ENCODE data around the gene FCN1.

The FCN1 gene

GRCh38 chr9:134955801-134956200 is 38.1 kb upstream of the FCN1 start:
- no peak for DNase-seq
- in situ Hi-C loops (cut with HindIII; ENCODE audit: low pct_ligation_motif_present, low sequenced_read_pairs), result no loop called here
- Histone ChIP-seq H3K27me3 (replicated peaks) (no peaks in the 10 kb centered on the region), H3K36me3 (replicated peaks) (no peaks in the 10 kb centered on the region), H3K27ac (no peak overlapping the region), H3K4me3 (ENCODE audit: low read depth, low read length) (no peak overlapping the region)
- TF ChIP-seq, protein P1, sequence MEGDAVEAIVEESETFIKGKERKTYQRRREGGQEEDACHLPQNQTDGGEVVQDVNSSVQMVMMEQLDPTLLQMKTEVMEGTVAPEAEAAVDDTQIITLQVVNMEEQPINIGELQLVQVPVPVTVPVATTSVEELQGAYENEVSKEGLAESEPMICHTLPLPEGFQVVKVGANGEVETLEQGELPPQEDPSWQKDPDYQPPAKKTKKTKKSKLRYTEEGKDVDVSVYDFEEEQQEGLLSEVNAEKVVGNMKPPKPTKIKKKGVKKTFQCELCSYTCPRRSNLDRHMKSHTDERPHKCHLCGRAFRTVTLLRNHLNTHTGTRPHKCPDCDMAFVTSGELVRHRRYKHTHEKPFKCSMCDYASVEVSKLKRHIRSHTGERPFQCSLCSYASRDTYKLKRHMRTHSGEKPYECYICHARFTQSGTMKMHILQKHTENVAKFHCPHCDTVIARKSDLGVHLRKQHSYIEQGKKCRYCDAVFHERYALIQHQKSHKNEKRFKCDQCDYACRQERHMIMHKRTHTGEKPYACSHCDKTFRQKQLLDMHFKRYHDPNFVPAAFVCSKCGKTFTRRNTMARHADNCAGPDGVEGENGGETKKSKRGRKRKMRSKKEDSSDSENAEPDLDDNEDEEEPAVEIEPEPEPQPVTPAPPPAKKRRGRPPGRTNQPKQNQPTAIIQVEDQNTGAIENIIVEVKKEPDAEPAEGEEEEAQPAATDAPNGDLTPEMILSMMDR (IDR thresholded peaks at IDR 0.05; ENCODE audit: low read depth, low read length, missing control alignments), result no peak

DNA sequence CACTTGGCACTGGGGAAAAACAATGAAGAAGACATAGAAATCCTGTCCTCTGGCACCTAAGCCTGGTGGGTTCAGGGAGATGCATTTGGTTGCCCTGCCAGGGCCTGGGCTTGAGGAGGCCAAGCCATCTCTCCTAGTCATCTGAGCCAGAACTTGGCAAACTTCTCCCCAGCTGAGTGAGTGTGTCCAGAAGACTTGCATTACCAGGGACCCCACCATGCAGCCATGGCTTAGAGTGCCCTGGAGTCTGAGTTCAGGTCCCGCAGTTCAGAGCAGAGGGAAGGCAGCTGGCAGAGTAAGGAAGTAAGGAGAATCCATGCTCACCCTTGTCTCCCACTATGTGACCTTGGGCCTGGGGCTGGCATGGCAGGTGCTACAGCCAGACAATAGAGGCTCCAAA is 37.4 kb upstream of the FCN1 start:
- no peak for DNase-seq
- no peaks in the 10 kb centered on the region for H3K36me3 ChIP-seq (replicated peaks)

GRCh38 chr9:134951994-134952393 is 34.3 kb upstream of the FCN1 start:
- H3K27me3 ChIP-seq (replicated peaks), result no peaks in the 10 kb centered on the region
- in situ Hi-C loops (cut with HindIII; ENCODE audit: low pct_ligation_motif_present, low sequenced_read_pairs), result no loop called here
- no peak overlapping the region for H3K27ac ChIP-seq
- no peak overlapping the region for H3K4me3 ChIP-seq (ENCODE audit: low read depth, low read length)
- no peak for DNase-seq
- H3K36me3 ChIP-seq (replicated peaks), result no peaks in the 10 kb centered on the region
- TF ChIP-seq, protein P1 (IDR thresholded peaks at IDR 0.05; ENCODE audit: low read depth, low read length, missing control alignments), result no peak

More for the DNA sequence above, 37.4 kb upstream of the FCN1 start:
- H3K27ac ChIP-seq, result no peak overlapping the region
- H3K27me3 ChIP-seq (replicated peaks), result no peaks in the 10 kb centered on the region
- in situ Hi-C loops (cut with HindIII; ENCODE audit: low pct_ligation_motif_present, low sequenced_read_pairs), result no loop called here
- no peak overlapping the region for H3K4me3 ChIP-seq (ENCODE audit: low read depth, low read length)
- TF ChIP-seq, protein P1 (IDR thresholded peaks at IDR 0.05; ENCODE audit: low read depth, low read length, missing control alignments), result no peak

DNA sequence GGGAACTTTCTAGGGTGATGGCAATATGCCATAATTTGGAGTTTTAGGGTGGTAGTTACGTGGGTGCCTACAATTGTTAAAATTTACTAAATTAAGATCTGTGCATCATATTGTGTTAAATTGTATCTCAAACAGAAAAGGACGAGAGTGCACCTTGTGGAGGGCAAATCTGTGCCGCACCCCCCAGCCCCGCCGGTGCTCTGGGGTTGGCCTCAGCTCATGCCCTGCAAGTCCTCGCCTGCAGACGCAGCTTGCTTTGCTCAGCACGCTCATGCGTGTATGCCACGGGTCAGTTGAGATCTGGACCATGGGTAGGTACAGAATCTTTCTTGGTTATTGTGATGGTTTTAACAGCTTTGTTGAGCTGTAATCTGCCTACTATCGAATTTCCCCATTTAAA is 33.7 kb upstream of the FCN1 start:
- H3K27me3 ChIP-seq (replicated peaks), result no peaks in the 10 kb centered on the region
- no peak for DNase-seq
- in situ Hi-C loops (cut with HindIII; ENCODE audit: low pct_ligation_motif_present, low sequenced_read_pairs), result no loop called here
- TF ChIP-seq, protein P1 (IDR thresholded peaks at IDR 0.05; ENCODE audit: low read depth, low read length, missing control alignments), result no peak
- H3K4me3 ChIP-seq (ENCODE audit: low read depth, low read length), result no peak overlapping the region
- no peak overlapping the region for H3K27ac ChIP-seq
- H3K36me3 ChIP-seq (replicated peaks), result no peaks in the 10 kb centered on the region

GRCh38 chr9:134950386-134951210 is 32.9 kb upstream of the FCN1 start:
- no peak overlapping the region for H3K27ac ChIP-seq
- TF ChIP-seq, protein P1 (IDR thresholded peaks at IDR 0.05; ENCODE audit: low read depth, low read length, missing control alignments), result no peak
- DNase-seq, result no peak
- no peaks in the 10 kb centered on the region for H3K27me3 ChIP-seq (replicated peaks)
- in situ Hi-C loops (cut with HindIII; ENCODE audit: low pct_ligation_motif_present, low sequenced_read_pairs), result no loop called here
- no peak overlapping the region for H3K4me3 ChIP-seq (ENCODE audit: low read depth, low read length)
- H3K36me3 ChIP-seq (replicated peaks), result no peaks in the 10 kb centered on the region
